ENCODE data around the gene SLC4A5. TPM values are rescaled to one million over a fixed set of nuclear protein-coding genes. Genes with fewer than 3 reads are reported as not detected.

SLC4A5 gene
- 1 to 10 TPM; 1.4 to 2.2 (median 2.2) TPM for polyA plus RNA-seq (ENCODE audit: insufficient read length in 3 of 3)

- no peak for DNase-seq (ENCODE audit: low read depth in 3 of 3, low spot score in 2 of 3)
These were observed at the start of gene SLC4A5 for GRCh38 chr2:74343316-74343715. SLC4A5 (minus strand) TSS chr2:74343416; CDS start chr2:74315023, 28,393 bp downstream.

GRCh38 chr2:74392449-74392743 is 49.2 kb upstream of the SLC4A5 start:
- DNase-seq (ENCODE audit: low read depth in 3 of 3, low spot score in 2 of 3): no peak

GRCh38 chr2:74391580-74392448 is 48.6 kb upstream of the SLC4A5 start:
- DNase-seq (ENCODE audit: low read depth in 3 of 3, low spot score in 2 of 3): peak; percentile 86 to 93 (median 90)

GRCh38 chr2:74391209-74391579 is 48.0 kb upstream of the SLC4A5 start:
- DNase-seq (ENCODE audit: low read depth in 3 of 3, low spot score in 2 of 3): no peak

GRCh38 chr2:74390606-74391005 is 47.4 kb upstream of the SLC4A5 start:
- no peak for DNase-seq (ENCODE audit: low read depth in 3 of 3, low spot score in 2 of 3)

- DNase-seq (ENCODE audit: low read depth in 3 of 3, low spot score in 2 of 3): no peak
These were observed 44.1 kb upstream of the SLC4A5 start for GRCh38 chr2:74387346-74387745.

GRCh38 chr2:74385396-74385795 is 42.2 kb upstream of the SLC4A5 start:
- DNase-seq (ENCODE audit: low read depth in 3 of 3, low spot score in 2 of 3): no peak

GRCh38 chr2:74384051-74384450 is 40.8 kb upstream of the SLC4A5 start:
- DNase-seq (ENCODE audit: low read depth in 3 of 3, low spot score in 2 of 3): no peak

GRCh38 chr2:74383254-74383653 is 40.0 kb upstream of the SLC4A5 start:
- no peak for DNase-seq (ENCODE audit: low read depth in 3 of 3, low spot score in 2 of 3)

GRCh38 chr2:74381751-74382150 is 38.5 kb upstream of the SLC4A5 start:
- DNase-seq (ENCODE audit: low read depth in 3 of 3, low spot score in 2 of 3): no peak

GRCh38 chr2:74379851-74380789 is 36.9 kb upstream of the SLC4A5 start, which contains the start of gene DCTN1:
DCTN1 (minus strand) TSS chr2:74380311; CDS start chr2:74380037, 274 bp downstream.
- peak in 1 of 3 donors; percentile 44 for DNase-seq (ENCODE audit: low read depth in 3 of 3, low spot score in 2 of 3)

GRCh38 chr2:74378007-74378406 is 34.8 kb upstream of the SLC4A5 start:
- no peak for DNase-seq (ENCODE audit: low read depth in 3 of 3, low spot score in 2 of 3)

- DNase-seq (ENCODE audit: low read depth in 3 of 3, low spot score in 2 of 3): no peak
These were observed 32.6 kb upstream of the SLC4A5 start for GRCh38 chr2:74375838-74376237.

GRCh38 chr2:74374509-74375205 is 31.4 kb upstream of the SLC4A5 start:
- peak in 2 of 3 donors; percentile 59 to 74 for DNase-seq (ENCODE audit: low read depth in 3 of 3, low spot score in 2 of 3)

GRCh38 chr2:74373985-74374384 is 30.8 kb upstream of the SLC4A5 start:
- no peak for DNase-seq (ENCODE audit: low read depth in 3 of 3, low spot score in 2 of 3)

- DNase-seq (ENCODE audit: low read depth in 3 of 3, low spot score in 2 of 3): no peak
These were observed 30.0 kb upstream of the SLC4A5 start for GRCh38 chr2:74373221-74373676.

- DNase-seq (ENCODE audit: low read depth in 3 of 3, low spot score in 2 of 3): no peak
These were observed 29.5 kb upstream of the SLC4A5 start for GRCh38 chr2:74372674-74373073.

GRCh38 chr2:74371421-74371820 is 28.2 kb upstream of the SLC4A5 start:
- no peak for DNase-seq (ENCODE audit: low read depth in 3 of 3, low spot score in 2 of 3)

GRCh38 chr2:74369976-74370375 is 26.8 kb upstream of the SLC4A5 start:
- no peak for DNase-seq (ENCODE audit: low read depth in 3 of 3, low spot score in 2 of 3)

- no peak for DNase-seq (ENCODE audit: low read depth in 3 of 3, low spot score in 2 of 3)
These were observed 25.3 kb upstream of the SLC4A5 start for GRCh38 chr2:74368499-74368898.

GRCh38 chr2:74367789-74368188 is 24.6 kb upstream of the SLC4A5 start:
- DNase-seq (ENCODE audit: low read depth in 3 of 3, low spot score in 2 of 3): no peak

All from right renal cortex interstitium (tissue), 3 donors.